HG03095 (cell line): Measurements from ENCODE around the gene BEX2.

Source experiments
- ATAC-seq: cut with Tn5 transposase; IDR thresholded peaks from one replicate; pipeline ENCODE4 v1.9.1; 2021; ENCODE audit warnings: moderate library complexity; ENCODE audit not compliant: unreplicated experiment

The BEX2 gene

DNA sequence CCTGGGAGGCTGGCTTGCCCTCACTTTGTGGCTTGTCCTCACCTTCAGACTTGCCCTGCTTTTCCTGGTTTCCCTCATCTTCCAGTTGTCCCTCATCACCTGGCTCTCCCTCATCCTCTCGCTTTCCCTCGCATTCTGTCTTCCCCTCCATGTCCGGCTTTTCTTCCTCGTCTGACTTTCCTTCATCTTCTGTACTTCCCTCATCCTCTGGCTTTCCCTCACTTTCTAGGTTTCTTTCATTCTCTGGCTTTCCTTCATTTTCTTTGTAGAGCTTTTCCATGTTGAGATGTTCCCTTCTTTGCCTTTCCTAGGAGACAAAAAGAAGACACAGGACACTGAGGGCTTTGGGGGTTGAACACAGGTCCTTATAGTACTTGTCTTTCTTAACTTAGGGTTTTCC is 36.5 kb downstream of the BEX2 start:
- ATAC-seq = no peak
